HG03565 (cell line): ENCODE data around the gene MBD6.
"Not testable (repeated sequence)": the region's sequence is repeated elsewhere in the genome, so short reads cannot be mapped to it uniquely, and the experiment has no call there.

ENCODE experiments used
- ATAC-seq: cut with Tn5 transposase; IDR thresholded peaks from one replicate; pipeline ENCODE4 v1.9.1; 2021; ENCODE audit warnings: mild to moderate bottlenecking, moderate library complexity; ENCODE audit not compliant: unreplicated experiment

The MBD6 gene

GRCh38 chr12:57487597-57488401 is 34.8 kb upstream of the MBD6 start, which contains the start of gene MARS1:
Gene MARS1 (plus strand): TSS chr12:57488068. CDS start chr12:57488091, 23 bp downstream.
- ATAC-seq, result peak; percentile 99

DNA sequence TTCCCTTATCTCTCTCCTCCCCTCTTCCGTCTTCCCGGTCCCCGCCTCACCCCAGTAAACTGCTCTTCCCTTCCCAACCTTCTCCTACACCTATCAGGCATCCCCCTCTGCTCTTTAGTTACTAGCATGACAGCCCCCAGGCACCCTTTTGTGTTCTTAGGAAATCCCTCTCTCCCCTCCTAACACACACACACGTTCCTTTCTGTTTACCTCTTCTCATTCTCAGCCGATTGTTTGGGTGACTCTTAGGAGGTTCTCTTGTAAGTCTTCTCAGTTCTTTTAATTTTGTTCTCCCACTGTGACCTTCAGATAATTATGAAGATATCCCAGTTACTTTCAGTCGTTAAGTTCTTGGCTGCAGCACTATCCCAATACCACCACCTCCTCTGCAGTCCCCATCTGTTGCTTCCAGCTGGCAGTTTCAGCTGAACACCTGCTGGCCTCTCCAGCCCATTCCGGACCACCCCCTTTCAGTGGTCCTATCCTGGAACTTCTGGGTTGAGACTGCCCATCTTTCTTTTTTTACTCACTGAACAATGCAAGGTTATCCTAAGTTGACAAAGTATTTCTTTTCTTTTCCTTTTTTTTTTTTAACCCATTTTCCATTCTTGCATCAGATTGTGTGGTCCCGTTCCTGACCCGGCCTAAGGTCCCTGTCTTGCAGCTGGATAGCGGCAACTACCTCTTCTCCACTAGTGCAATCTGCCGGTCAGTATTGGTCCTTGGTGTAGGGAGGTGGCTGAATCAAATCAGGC is 34.0 kb upstream of the MBD6 start:
- ATAC-seq, result no peak

- ATAC-seq, result no peak
These were observed 33.4 kb upstream of the MBD6 start for GRCh38 chr12:57489157-57489641.

- ATAC-seq, result no peak
These were observed 32.5 kb upstream of the MBD6 start for GRCh38 chr12:57490126-57490525.

GRCh38 chr12:57491393-57492280 is 31.0 kb upstream of the MBD6 start:
- ATAC-seq, result no peak

GRCh38 chr12:57495051-57495701 is 27.4 kb upstream of the MBD6 start:
- ATAC-seq, result not testable (repeated sequence)

GRCh38 chr12:57496822-57497221 is 25.8 kb upstream of the MBD6 start:
- no peak for ATAC-seq

DNA sequence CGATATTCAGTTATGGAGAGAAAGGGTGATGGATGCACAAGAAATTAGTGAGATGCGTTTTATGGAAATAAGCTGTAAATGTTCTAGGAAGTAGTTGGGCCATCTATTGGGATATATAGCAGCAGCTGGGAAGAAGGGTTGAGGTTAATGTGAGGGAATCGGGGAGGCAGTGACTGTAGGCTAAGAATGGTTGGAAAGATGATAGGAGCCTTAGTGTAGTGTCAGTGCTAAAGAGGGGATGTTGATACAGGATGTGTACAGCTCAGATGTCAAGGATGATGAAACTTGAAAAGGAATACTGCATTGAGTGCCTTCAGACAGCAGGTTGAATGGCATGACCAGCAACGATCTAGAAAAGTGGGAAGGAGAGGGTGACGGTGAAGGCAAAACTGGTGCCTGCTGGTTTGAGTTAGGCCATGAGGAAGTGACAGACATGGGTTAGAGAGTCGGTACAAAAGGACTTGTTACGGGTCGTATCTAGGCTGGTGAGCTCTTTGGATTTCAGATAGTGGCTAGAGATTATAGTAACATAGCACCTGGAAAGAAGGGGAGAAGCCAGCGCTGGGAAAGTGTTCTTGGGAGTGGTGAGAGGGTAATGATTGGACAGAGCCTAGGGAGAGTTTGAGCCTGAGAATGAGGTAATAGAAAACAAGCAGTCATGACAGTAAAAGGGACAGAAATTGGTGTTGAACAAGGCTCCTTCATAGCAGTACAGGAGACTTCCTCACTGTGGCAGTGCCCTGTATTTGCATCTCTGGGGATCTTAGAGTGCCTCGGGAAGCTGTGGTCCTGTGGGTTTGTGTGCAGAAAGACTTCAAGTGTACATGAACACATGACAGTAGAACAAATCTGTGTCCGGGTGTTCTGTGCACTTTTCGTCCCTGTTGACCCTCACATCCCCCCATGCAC is 25.1 kb upstream of the MBD6 start:
- ATAC-seq, result no peak

DNA sequence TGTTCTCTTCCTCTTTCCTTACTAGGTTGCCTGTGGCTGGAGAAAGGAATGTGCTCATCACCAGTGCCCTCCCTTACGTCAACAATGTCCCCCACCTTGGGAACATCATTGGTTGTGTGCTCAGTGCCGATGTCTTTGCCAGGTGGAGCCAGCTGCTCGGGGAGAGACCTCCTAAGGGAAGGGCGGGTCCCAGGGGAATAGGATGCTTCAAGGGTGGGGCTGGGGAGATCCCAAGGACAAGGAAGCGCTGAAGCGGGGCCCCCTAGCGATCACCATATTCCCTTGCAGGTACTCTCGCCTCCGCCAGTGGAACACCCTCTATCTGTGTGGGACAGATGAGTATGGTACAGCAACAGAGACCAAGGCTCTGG is 24.5 kb upstream of the MBD6 start:
- ATAC-seq, result no peak

DNA sequence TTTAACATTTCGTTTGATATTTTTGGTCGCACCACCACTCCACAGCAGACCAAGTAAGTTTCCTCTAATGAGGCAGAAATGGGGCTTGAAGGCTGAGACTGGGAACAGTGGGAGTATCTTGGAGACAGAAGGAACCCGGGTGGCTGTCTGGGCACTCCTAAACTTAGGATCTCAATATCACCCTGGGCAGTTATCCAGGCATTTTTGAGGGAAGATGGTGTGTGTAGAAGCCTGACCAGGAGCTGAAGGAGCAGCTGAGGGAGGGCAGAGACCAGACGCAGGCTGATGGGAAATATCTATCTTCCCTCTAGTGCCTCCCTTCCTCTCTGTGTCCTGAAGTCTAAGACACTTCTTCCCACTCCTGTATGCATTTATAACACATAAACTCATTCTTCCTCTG is 24.1 kb upstream of the MBD6 start:
- no peak for ATAC-seq

GRCh38 chr12:57500213-57500612 is 22.4 kb upstream of the MBD6 start:
- no peak for ATAC-seq

DNA sequence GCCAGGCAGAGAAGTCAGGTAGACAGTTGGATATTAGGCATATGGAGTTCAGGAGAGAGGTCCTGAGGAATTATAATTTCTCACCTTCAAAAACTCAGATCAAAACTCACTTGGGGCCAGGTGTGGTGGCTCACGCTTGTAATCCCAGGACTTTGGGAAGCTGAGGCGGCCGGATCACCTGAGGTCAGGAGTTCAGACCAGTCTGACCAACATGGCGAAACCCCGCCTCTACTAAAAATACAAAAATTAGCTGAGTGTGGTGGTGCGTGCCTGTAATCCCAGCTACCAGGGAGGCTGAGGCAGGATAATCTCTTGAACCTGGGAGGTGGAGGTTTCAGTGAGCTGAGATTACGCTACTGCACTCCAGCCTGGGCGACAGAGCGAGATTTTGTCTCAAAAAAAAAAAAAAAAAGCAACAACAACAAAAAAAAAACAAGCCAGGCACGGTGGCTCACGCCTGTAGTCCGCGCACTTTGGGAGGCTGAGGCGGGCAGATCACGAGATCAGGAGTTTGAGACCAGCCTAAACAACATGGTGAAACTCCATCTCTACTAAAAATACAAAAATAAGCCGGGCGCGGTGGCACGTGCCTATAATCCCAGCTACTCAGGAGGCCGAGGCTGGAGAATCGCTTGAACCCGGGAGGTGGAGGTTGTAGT is 20.2 kb upstream of the MBD6 start:
- ATAC-seq, result not testable (repeated sequence)

DNA sequence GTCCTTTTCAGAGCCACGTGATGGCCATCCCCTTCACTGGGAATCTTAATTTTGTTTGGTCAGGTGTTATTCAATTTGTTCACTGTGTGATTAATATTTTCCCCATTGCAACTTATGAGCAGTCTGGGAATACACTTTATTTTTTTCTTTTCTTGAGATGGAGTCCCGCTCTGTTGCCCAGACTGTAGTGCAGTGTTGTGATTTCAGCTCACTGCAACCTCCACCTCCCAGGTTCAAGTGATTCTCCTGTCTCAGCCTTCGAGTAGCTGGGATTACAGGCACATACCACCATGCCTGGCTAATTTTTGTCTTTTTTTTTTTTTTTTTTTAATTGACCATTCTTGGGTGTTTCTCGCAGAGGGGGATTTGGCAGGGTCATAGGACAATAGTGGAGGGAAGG is 16.1 kb upstream of the MBD6 start:
- ATAC-seq, result not testable (repeated sequence)

DNA sequence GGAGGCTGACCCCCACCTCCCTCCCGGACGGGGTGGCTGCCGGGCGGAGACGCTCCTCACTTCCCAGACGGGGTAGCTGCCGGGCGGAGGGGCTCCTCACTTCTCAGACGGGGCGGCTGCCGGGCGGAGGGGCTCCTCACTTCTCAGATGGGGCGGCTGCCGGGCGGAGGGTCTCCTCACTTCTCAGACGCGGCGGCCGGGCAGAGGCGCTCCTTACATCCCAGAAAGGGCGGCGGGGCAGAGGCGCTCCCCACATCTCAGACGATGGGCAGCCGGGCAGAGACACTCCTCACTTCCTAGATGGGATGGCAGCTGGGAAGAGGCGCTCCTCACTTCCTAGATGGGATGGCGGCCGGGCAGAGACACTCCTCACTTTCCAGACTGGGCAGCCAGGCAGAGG is 14.8 kb upstream of the MBD6 start:
- ATAC-seq, result not testable (repeated sequence)

DNA sequence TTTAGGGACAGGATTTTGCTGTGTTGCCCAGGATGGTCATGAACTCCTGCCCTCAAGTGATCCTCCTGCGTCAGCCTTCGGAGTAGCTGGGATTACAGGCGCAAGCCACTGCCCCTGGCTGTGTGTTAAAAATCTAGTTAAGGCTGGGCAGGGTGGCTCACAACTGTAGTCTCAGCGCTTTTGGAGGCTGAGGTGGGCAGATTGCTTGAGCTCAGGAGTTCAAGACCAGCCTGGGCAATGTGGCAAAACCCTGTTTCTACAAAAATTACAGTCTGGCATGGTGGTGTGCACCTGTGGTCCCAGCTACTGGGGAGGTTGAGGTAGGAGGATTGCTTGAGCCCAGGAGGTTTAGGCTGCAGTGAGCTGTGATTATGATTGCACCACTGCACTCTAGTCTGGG is 11.5 kb upstream of the MBD6 start:
- ATAC-seq, result no peak

- ATAC-seq, result no peak
These were observed 10.9 kb upstream of the MBD6 start for GRCh38 chr12:57511588-57512325.

GRCh38 chr12:57512665-57513064 is 10.0 kb upstream of the MBD6 start:
- no peak for ATAC-seq

- no peak for ATAC-seq
These were observed 9.4 kb upstream of the MBD6 start for GRCh38 chr12:57513266-57513665.
